Left hindlimb (tissue), 1 donor: ENCODE data around the gene C1QL1.

Experiments used
- DNase-seq: peaks from one replicate; pipeline ENCODE4 v3.0.0-alpha.2; 2018

The C1QL1 gene

GRCh38 chr17:44912763-44913544 is 55.1 kb downstream of the C1QL1 start:
- no peak for DNase-seq

GRCh38 chr17:44911133-44912001 is 56.7 kb downstream of the C1QL1 start:
- no peak for DNase-seq

GRCh38 chr17:44910231-44911106 is 57.6 kb downstream of the C1QL1 start:
- DNase-seq = peak; percentile 23
